ENCODE results near the gene PTPRT.

PTPRT gene

DNA sequence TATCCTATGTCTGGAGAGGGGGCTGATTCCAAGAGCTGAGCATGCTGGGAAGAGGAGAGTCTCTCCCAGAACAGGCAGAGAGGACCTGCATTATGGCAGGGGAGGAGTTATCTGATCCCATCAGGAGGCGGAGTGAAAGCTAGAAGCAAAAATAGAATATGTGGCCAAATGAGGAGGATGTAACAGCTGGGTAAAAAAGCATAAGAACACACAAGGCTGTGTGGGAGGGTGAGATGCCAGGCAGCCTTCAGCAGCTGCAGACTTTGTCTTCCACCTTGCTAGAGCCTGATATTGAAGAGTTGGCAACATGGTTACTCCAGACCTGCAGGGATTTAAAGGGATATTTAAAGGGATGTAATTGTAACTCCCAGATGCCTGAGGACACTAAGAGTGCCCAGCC lies 167.1 kb downstream of the PTPRT start:
- no peak for DNase-seq (ENCODE audit: low read depth in 2 of 2)

GRCh38 chr20:43022081-43022480 lies 167.6 kb downstream of the PTPRT start:
- no peak for DNase-seq (ENCODE audit: low read depth in 2 of 2)

DNA sequence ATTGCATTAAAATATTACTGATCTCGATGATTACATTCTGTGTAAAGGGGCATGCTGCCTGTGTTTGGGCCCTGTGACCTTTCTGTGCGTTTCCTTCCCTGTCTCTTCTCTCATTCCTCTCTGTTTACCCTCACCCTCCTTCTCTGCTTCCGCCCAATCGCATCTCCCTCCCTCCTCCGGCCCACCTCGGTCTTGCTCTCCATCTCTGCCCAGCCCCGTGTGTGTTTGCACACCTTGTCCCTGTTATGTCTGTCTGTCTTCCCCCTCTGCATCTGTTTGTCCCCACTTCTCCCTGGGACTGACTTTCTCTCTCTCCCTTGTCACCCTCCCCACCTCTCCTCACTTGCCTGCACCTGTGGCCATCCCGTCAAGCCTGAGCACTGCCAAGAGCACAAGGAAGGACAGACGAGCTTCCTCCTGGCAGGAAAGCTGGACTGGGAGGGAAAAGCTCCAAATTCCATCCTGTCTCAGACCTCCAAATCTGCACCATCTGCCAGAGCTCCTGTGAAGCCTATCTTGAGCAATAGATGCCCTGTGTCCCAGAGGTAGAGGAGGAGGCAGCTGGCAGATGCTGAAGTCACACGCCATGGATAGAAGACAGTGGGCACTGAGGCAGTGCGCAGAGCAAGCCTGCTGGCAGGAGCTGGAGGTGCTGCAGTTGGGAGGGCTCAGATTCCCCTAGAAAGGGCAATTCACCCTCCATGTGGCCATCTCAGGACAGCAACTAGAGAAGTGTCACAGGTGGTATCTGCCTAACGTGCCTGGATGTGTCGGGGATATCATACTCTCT lies 172.3 kb downstream of the PTPRT start:
- no peak for DNase-seq (ENCODE audit: low read depth in 2 of 2)

- no peak for DNase-seq (ENCODE audit: low read depth in 2 of 2)
Measured at GRCh38 chr20:43016257-43016656, 173.4 kb downstream of the PTPRT start.

DNA sequence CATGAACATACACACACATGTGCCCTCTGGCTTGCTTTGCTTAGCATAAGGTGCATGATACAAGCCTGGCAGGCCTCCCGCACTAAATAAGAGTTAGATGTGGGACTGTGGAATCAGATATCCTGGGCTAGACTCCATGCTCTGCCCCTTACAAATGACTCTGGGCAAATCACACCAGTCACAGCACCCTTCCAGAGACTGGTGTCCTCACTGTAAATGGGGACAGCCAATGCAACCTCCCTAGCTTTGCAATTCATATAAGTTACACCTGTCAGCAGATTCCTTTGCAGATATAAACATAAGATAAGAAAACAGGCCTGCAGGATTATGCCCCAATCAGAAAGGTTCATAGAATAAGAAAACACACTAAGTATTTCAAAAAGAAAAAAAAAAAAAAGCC lies 174.1 kb downstream of the PTPRT start:
- no peak for DNase-seq (ENCODE audit: low read depth in 2 of 2)

GRCh38 chr20:43014206-43014605 lies 175.5 kb downstream of the PTPRT start:
- DNase-seq (ENCODE audit: low read depth in 2 of 2) = no peak

- no peak for DNase-seq (ENCODE audit: low read depth in 2 of 2)
Measured at GRCh38 chr20:43011491-43011890, 178.2 kb downstream of the PTPRT start.

DNA sequence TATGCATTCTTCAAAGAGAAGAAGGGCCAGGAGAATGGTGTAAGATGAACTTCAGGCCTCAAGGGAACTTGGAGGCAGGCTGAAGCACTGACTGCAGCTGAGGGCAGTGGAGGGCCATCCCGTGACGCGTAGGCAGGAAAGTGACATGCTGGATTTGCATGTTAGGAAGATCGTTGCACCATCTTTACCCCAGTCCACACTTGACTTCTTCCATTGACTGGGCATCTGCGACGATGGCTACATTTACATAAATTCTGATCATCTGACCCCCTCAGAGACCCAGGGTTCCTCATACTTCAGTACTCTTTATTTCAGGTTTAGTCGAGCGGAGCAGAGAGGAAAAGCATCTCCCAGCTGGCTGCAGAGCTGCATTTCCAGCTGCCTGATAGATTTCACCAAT lies 180.2 kb downstream of the PTPRT start:
- DNase-seq (ENCODE audit: low read depth in 2 of 2) = no peak

DNA sequence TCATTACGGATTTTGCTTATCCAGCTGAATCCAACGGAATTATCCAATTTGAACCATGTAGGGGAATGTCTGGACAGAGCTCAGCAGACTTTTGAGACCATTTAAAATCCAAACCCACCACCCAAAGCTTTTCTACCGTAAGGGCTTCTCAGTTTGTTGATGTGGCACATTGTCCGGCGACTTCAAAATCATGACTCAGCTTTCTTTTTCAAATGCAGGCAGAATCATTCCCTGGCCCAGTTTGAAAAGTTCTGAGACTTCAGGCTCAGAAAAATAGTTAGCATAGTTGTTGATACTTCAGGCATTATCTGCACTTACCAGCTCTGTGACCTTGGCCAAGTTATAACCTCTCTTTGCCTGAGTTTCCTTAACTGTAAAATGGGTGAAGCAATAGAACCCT lies 182.2 kb downstream of the PTPRT start:
- DNase-seq (ENCODE audit: low read depth in 2 of 2) = no peak

- no peak for DNase-seq (ENCODE audit: low read depth in 2 of 2)
Measured at GRCh38 chr20:43006651-43007375, 182.9 kb downstream of the PTPRT start.

DNA sequence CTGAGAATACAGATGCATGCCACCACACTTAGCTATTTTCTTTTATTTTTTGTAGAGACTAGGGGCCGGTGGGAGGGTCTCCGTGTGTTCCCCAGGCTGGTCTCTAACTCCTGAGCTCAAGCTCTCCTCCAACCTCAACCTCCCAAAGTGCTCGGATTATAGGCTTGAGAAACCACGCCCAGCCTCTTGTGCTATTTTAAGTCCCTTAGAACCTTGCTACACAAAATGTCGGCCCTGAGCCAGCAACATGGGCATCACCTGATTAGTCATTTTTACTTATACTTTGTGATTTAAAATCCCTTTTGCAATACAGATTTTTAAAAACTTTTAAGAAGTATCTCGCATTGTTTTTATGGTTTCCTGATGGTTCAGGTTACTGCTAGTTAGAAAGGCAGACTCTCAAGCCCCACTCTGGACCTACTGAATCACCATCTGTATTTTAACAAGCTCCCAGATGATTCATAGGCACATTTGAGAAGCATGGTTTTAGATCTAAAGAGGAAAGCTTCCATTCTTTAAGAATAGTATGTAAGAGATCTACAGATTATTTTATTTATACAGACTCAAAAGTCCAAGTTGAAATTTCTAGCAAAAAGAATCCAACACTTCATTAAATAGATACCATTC lies 186.3 kb downstream of the PTPRT start:
- no peak for DNase-seq (ENCODE audit: low read depth in 2 of 2)

DNA sequence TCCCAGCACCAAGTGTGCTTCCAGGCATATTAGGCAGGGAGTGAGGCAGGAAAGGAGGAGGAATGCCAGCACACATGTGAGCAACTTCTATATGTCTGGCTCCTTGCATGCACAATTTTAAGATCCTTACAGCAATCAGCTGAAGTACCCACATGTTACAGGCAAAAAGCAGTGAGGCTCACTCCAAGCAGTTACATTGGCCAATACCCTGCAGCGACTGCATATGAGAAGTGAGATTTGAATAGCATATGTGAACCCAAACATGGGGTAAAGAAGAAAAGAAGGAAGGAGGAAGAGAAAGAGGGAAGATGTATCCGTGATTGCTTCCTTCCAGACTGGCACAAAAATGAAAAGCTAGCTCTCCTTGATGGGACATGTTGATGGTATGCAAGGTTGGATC lies 193.6 kb downstream of the PTPRT start:
- DNase-seq (ENCODE audit: low read depth in 2 of 2) = no peak

- no peak for DNase-seq (ENCODE audit: low read depth in 2 of 2)
Measured at GRCh38 chr20:42988319-42988718, 201.4 kb downstream of the PTPRT start.

- no peak for DNase-seq (ENCODE audit: low read depth in 2 of 2)
Measured at GRCh38 chr20:42987376-42988114, 202.2 kb downstream of the PTPRT start.

DNA sequence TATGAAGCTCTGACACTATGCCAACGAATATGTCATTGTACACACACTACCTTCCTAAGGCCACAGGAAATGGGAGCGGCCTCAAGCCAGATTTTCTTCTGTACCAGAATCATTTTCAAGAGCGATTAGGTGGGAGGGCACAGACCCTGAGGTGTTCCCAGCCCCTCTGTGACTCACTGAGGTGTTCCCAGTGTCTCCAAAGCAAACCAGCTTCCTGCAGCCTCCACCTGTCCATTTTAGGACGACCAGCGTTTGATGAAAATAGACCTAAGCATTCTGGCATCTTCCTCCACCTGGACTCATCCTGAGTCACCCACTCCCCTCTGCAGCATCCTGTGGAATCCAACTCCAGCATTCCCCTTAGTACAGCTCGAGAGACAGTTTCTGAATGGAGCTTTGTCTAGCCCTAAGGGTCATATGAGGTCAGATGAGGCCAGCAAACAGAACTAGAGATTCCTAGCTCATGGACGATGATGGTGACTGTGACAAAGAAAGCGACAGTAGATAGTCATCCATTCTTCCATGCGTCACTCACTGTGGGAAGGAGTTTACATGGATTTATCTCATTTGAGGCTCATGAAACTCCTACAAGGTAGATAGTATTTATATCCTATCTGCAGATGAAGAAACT lies 203.4 kb downstream of the PTPRT start:
- no peak for DNase-seq (ENCODE audit: low read depth in 2 of 2)

DNA sequence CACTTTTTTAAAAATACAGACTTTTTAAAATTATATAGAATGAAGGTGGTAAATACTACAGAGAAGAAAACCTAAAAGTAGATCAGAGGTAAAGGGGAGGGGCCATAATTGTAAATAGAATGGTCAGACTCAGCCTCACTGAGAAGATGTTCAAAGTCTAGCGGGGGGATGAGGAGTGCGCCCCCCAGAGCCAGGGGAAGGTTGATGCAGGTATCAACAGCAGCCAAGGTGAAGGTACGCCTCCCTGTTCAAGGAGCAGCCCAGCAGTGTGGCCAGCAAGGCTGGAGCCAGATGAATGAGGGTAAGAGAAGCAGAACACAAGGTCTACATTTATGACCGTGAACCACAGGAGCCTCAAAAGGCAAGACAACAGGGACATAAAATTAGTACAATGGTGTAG lies 204.1 kb downstream of the PTPRT start:
- no peak for DNase-seq (ENCODE audit: low read depth in 2 of 2)

GRCh38 chr20:42982218-42982617 lies 207.5 kb downstream of the PTPRT start:
- no peak for DNase-seq (ENCODE audit: low read depth in 2 of 2)

DNA sequence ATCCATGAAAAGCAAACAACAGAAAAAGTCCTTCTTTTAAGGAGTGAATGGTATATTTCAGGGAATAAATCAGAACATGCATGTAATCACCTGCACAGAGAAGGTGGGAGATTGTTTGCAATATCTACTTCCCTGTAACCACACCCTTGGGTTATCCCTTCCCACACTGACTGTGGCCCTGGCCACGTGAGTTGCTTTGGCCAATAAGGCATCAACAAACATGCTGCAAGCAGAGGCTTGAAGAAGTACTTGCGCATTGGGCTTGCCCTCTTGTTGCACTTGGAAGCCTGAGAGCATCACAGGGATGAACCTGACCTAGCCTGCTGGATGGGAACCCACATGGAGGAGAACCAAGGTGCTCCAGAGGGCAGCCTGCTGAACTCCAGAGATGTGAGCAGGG lies 208.5 kb downstream of the PTPRT start:
- no peak for DNase-seq (ENCODE audit: low read depth in 2 of 2)

- no peak for DNase-seq (ENCODE audit: low read depth in 2 of 2)
Measured at GRCh38 chr20:42979720-42980119, 210.0 kb downstream of the PTPRT start.

- no peak for DNase-seq (ENCODE audit: low read depth in 2 of 2)
Measured at GRCh38 chr20:42978184-42978974, 211.3 kb downstream of the PTPRT start.

DNA sequence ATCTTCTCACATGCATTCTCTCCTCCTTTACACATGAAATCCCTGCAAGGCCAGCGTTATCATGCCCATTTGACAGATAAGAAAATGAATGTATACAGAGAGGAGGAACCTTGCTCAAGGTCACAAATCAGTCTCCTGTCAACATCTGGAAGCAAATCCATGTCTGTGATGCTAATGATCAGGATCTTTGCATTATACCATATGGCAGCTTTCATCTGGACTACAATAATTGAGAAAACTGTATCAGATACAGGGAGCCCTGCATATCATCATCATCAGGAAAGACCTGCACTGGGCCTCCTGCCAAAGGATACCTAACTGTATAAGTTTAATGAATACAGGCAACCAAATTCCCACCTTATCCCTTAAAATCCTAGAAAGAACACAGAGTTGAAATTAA lies 213.7 kb downstream of the PTPRT start:
- no peak for DNase-seq (ENCODE audit: low read depth in 2 of 2)

All from fibroblast of skin of left quadriceps (primary cell).